KMS-11 (cell line): ENCODE measurements around the gene OR10A3.

Experiments
- H2AFZ ChIP-seq: fragments of 200-600 bp; sonication (generic); 2 replicates; pipeline ENCODE4 v1.6.1; 2016; ENCODE audit warnings: antibody characterized with exemption, mixed run types, low read depth
- H3K27ac ChIP-seq: fragments of 200-600 bp; sonication (generic); 2 replicates; pipeline ENCODE4 v1.6.1; 2016; ENCODE audit warnings: mild to moderate bottlenecking, mixed run types
- H3K27me3 ChIP-seq: fragments of 200-600 bp; sonication (generic); 2 replicates; pipeline ENCODE4 v1.6.1; 2017; ENCODE audit warnings: mild to moderate bottlenecking, low read depth, mixed run types, moderate library complexity; ENCODE audit not compliant: insufficient read depth
- H3K36me3 ChIP-seq: fragments of 200-600 bp; sonication (generic); 2 replicates; pipeline ENCODE4 v1.6.1; 2017; ENCODE audit warnings: mild to moderate bottlenecking, mixed run types; ENCODE audit not compliant: insufficient read depth
- H3K4me1 ChIP-seq: fragments of 200-600 bp; sonication (generic); 2 replicates; pipeline ENCODE4 v1.6.1; 2016; ENCODE audit warnings: mild to moderate bottlenecking, low read depth, mixed run types; ENCODE audit not compliant: poor library complexity, severe bottlenecking
- H3K4me2 ChIP-seq: fragments of 200-600 bp; sonication (generic); 2 replicates; pipeline ENCODE4 v1.7.0; 2016; ENCODE audit warnings: mild to moderate bottlenecking, mixed run types
- H3K4me3 ChIP-seq: fragments of 200-600 bp; sonication (generic); IDR thresholded peaks from 2 replicates; pipeline ENCODE4 v1.6.1; 2017; ENCODE audit warnings: low read depth, low read length, mixed read lengths; ENCODE audit not compliant: insufficient read depth
- H3K79me2 ChIP-seq: fragments of 200-600 bp; sonication (generic); 2 replicates; pipeline ENCODE4 v1.6.1; 2016; ENCODE audit warnings: low read depth, mixed run types; ENCODE audit not compliant: insufficient read depth
- H3K9ac ChIP-seq: fragments of 200-600 bp; sonication (generic); 2 replicates; pipeline ENCODE4 v1.6.1; 2016; ENCODE audit warnings: mild to moderate bottlenecking, mixed run types
- H4K20me1 ChIP-seq: fragments of 200-600 bp; sonication (generic); 2 replicates; pipeline ENCODE4 v1.6.1; 2016; ENCODE audit warnings: mild to moderate bottlenecking, mixed run types; ENCODE audit not compliant: insufficient read depth
- CTCF ChIP-seq: fragments of 200-600 bp; sonication (generic); conservative IDR thresholded peaks from 2 replicates; pipeline ENCODE4 v1.6.1; 2017; ENCODE audit warnings: low read depth, mild to moderate bottlenecking, antibody characterized with exemption, low read length, moderate library complexity, mixed read lengths

Gene OR10A3

DNA sequence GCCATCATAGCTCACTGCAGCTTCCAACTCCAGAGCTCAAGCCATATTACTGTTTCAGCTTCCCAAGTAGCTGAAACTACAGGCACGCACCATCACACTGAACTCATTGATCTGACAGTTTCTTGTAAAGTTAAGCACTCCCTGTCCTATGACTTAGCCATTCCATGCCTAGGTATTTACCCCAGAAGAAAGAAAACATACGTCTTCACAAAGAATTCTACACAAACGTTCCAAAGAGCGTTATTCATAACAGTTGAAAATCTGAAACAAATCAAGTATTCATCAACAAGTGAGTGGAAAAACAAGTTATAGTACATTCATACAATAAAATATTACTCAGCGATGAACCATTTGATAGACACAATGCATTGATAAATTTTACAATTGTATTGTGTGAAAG is 31.5 kb upstream of the OR10A3 start:
- no peaks in the 10 kb centered on the region for H3K79me2 ChIP-seq

GRCh38 chr11:7971846-7972245 is 30.3 kb upstream of the OR10A3 start:
- Histone ChIP-seq H3K79me2 (no peaks in the 10 kb centered on the region), H3K4me3 (no peak overlapping the region), H3K4me1 (no peaks in the 10 kb centered on the region), H3K36me3 (no peaks in the 10 kb centered on the region), H4K20me1 (no peaks in the 10 kb centered on the region), H3K27me3 (no peaks in the 10 kb centered on the region), H3K4me2 (no peak overlapping the region), H3K27ac (no peak overlapping the region), H3K9ac (no peak overlapping the region), H2AFZ (no peak overlapping the region)
- TF ChIP-seq CTCF: no peak

More for the DNA sequence above, 31.5 kb upstream of the OR10A3 start:
- Histone ChIP-seq H3K27ac (no peak overlapping the region), H4K20me1 (no peaks in the 10 kb centered on the region), H3K4me2 (no peak overlapping the region), H3K36me3 (no peaks in the 10 kb centered on the region), H3K4me3 (no peak overlapping the region), H3K4me1 (peaks cover 3% of the 10 kb centered on the region), H3K9ac (no peak overlapping the region), H3K27me3 (no peaks in the 10 kb centered on the region), H2AFZ (no peak overlapping the region)
- TF ChIP-seq CTCF: no peak

- no peaks in the 10 kb centered on the region for H4K20me1 ChIP-seq
- H2AFZ ChIP-seq: no peak overlapping the region
- H3K36me3 ChIP-seq: no peaks in the 10 kb centered on the region
- H3K79me2 ChIP-seq: no peaks in the 10 kb centered on the region
- no peak overlapping the region for H3K4me3 ChIP-seq
- H3K27me3 ChIP-seq: no peaks in the 10 kb centered on the region
- TF ChIP-seq CTCF: no peak
- H3K27ac ChIP-seq: no peak overlapping the region
- H3K4me2 ChIP-seq: no peak overlapping the region
- no peak overlapping the region for H3K9ac ChIP-seq
- no peaks in the 10 kb centered on the region for H3K4me1 ChIP-seq
Measured at GRCh38 chr11:7969756-7970646, 28.5 kb upstream of the OR10A3 start.

- no peaks in the 10 kb centered on the region for H3K27me3 ChIP-seq
- no peaks in the 10 kb centered on the region for H4K20me1 ChIP-seq
- no peak overlapping the region for H2AFZ ChIP-seq
- H3K9ac ChIP-seq: no peak overlapping the region
- H3K36me3 ChIP-seq: no peaks in the 10 kb centered on the region
- H3K4me1 ChIP-seq: no peaks in the 10 kb centered on the region
- H3K27ac ChIP-seq: no peak overlapping the region
- H3K4me2 ChIP-seq: no peak overlapping the region
- no peak overlapping the region for H3K4me3 ChIP-seq
- TF ChIP-seq CTCF: no peak
- no peaks in the 10 kb centered on the region for H3K79me2 ChIP-seq
Measured at GRCh38 chr11:7968686-7969085, 27.2 kb upstream of the OR10A3 start.
